WTC11 (cell line): Measurements from ENCODE around the gene SMIM12.

ENCODE experiments used
- CTCF ChIP-seq: fragments of 200-600 bp; IDR thresholded peaks from 2 replicates; pipeline ENCODE4 v1.8.0; 2022; ENCODE audit warnings: antibody characterized with exemption
- FOXP4 ChIP-seq: sonication (generic); formaldehyde crosslinking; IDR thresholded peaks from 2 replicates; pipeline ENCODE4 v1.8.0; 2022; ENCODE audit warnings: mild to moderate bottlenecking, missing genetic modification reagents
- HMGXB4 ChIP-seq: sonication (generic); formaldehyde crosslinking; IDR thresholded peaks from 2 replicates; pipeline ENCODE4 v1.8.1; 2023; ENCODE audit warnings: mild to moderate bottlenecking, moderate library complexity, missing genetic modification reagents
- PRDM15 ChIP-seq: sonication (generic); formaldehyde crosslinking; IDR thresholded peaks from 2 replicates; pipeline ENCODE4 v1.8.0; 2022; ENCODE audit warnings: missing genetic modification reagents
- STAT6 ChIP-seq: sonication (generic); formaldehyde crosslinking; conservative IDR thresholded peaks from 2 replicates; pipeline ENCODE4 v1.8.1; 2023; ENCODE audit warnings: mild to moderate bottlenecking, low read depth, missing genetic modification reagents, moderate library complexity

- TF ChIP-seq STAT6 (CRISPR knock-in tag) (no peak), PRDM15 (CRISPR knock-in tag) (no peak), CTCF (no peak), FOXP4 (CRISPR knock-in tag) (no peak), HMGXB4 (CRISPR knock-in tag) (no peak)
Measured at GRCh38 chr1:34908369-34908768, 48.8 kb upstream of the SMIM12 start.
